H9 (cell line): ENCODE measurements around the gene SH3TC2. TPM values are rescaled to one million over a fixed set of nuclear protein-coding genes. Genes with fewer than 3 reads are reported as not detected.

Experiments
- DNase-seq: peaks from one replicate; pipeline ENCODE4 v3.0.0-alpha.2; 2017
- H2AFZ ChIP-seq: one replicate; pipeline ENCODE4 v1.6.1; 2013; ENCODE audit warnings: mild to moderate bottlenecking, low read length, control low read depth, moderate library complexity
- H2AK5ac ChIP-seq: 2 replicates; pipeline ENCODE4 v1.6.1; 2013; ENCODE audit warnings: low read length, control low read depth, mixed read lengths; ENCODE audit not compliant: insufficient read length
- H2BK120ac ChIP-seq: one replicate; pipeline ENCODE4 v1.6.1; 2013; ENCODE audit warnings: low read depth, mild to moderate bottlenecking, low read length, control low read depth, inconsistent platforms; ENCODE audit not compliant: poor library complexity, severe bottlenecking
- H2BK12ac ChIP-seq: 2 replicates; pipeline ENCODE4 v1.6.1; 2013; ENCODE audit warnings: low read length, control low read depth, mixed read lengths, low read depth; ENCODE audit not compliant: insufficient read length
- H2BK15ac ChIP-seq: 2 replicates; pipeline ENCODE4 v1.6.1; 2013; ENCODE audit warnings: low read depth, low read length, control low read depth
- H2BK20ac ChIP-seq: one replicate; pipeline ENCODE4 v1.6.1; 2013; ENCODE audit warnings: low read depth, mild to moderate bottlenecking, low read length, control low read depth, inconsistent platforms; ENCODE audit not compliant: poor library complexity, severe bottlenecking
- H2BK5ac ChIP-seq: 2 replicates; pipeline ENCODE4 v1.6.1; 2013; ENCODE audit warnings: low read length, control low read depth, mixed read lengths; ENCODE audit not compliant: insufficient read length
- H3K14ac ChIP-seq: 2 replicates; pipeline ENCODE4 v1.6.1; 2013; ENCODE audit warnings: low read length, control low read depth; ENCODE audit not compliant: insufficient read depth
- H3K18ac ChIP-seq: 2 replicates; pipeline ENCODE4 v1.6.1; 2013; ENCODE audit warnings: low read depth, mild to moderate bottlenecking, mixed read lengths, low read length, control low read depth; ENCODE audit not compliant: insufficient read length
- H3K23ac ChIP-seq: 2 replicates; pipeline ENCODE4 v1.6.1; 2013; ENCODE audit warnings: low read length, control low read depth, mixed read lengths, low read depth; ENCODE audit not compliant: insufficient read length
- H3K23me2 ChIP-seq: 2 replicates; pipeline ENCODE4 v1.6.1; 2013; ENCODE audit warnings: low read depth, mild to moderate bottlenecking, mixed read lengths, low read length, control low read depth; ENCODE audit not compliant: insufficient read length, poor library complexity, severe bottlenecking
- H3K27ac ChIP-seq: 2 replicates; pipeline ENCODE4 v1.5.1; 2013; ENCODE audit warnings: low read length, control low read depth, mixed read lengths, low read depth; ENCODE audit not compliant: insufficient read length
- H3K27me3 ChIP-seq: 2 replicates; pipeline ENCODE4 v1.6.1; 2013; ENCODE audit warnings: low read length, control low read depth, inconsistent platforms; ENCODE audit not compliant: insufficient read depth
- H3K4ac ChIP-seq: 2 replicates; pipeline ENCODE4 v1.6.1; 2013; ENCODE audit warnings: low read depth, mild to moderate bottlenecking, control low read depth, inconsistent platforms, low read length, moderate library complexity
- H3K4me1 ChIP-seq: 2 replicates; pipeline ENCODE4 v1.6.1; 2013; ENCODE audit warnings: low read length, control low read depth, inconsistent platforms; ENCODE audit not compliant: insufficient read depth
- H3K4me2 ChIP-seq: 2 replicates; pipeline ENCODE4 v1.6.1; 2013; ENCODE audit warnings: low read length, control low read depth, mixed read lengths; ENCODE audit not compliant: insufficient read length, insufficient read depth
- H3K56ac ChIP-seq: 2 replicates; pipeline ENCODE4 v1.6.1; 2013; ENCODE audit warnings: low read depth, mild to moderate bottlenecking, mixed read lengths, low read length, control low read depth; ENCODE audit not compliant: insufficient read length
- H3K79me1 ChIP-seq: 2 replicates; pipeline ENCODE4 v1.6.1; 2013; ENCODE audit warnings: low read depth, mild to moderate bottlenecking, moderate library complexity, low read length, control low read depth, inconsistent platforms; ENCODE audit not compliant: insufficient read depth, poor library complexity, severe bottlenecking
- H3K79me2 ChIP-seq: 2 replicates; pipeline ENCODE4 v1.6.1; 2013; ENCODE audit warnings: low read length, control low read depth, inconsistent platforms; ENCODE audit not compliant: insufficient read depth
- H3K9ac ChIP-seq: 2 replicates; pipeline ENCODE4 v1.6.1; 2013; ENCODE audit warnings: low read length, control low read depth, mixed read lengths; ENCODE audit not compliant: insufficient read length; ENCODE audit errors: extremely low read depth
- H3K9me3 ChIP-seq: one replicate; pipeline ENCODE4 v1.6.1; 2013; ENCODE audit warnings: low read depth, low read length, inconsistent platforms; ENCODE audit not compliant: control insufficient read depth
- H3T11ph ChIP-seq: one replicate; pipeline ENCODE4 v1.6.1; 2013; ENCODE audit warnings: mild to moderate bottlenecking, low read length, control low read depth, inconsistent platforms
- H4K20me1 ChIP-seq: one replicate; pipeline ENCODE4 v1.6.1; 2013; ENCODE audit not compliant: control insufficient read depth, insufficient read length, insufficient read depth
- H4K5ac ChIP-seq: 2 replicates; pipeline ENCODE4 v1.6.1; 2013; ENCODE audit warnings: low read depth, mild to moderate bottlenecking, mixed read lengths, low read length, control low read depth; ENCODE audit not compliant: insufficient read length
- H4K8ac ChIP-seq: replicated peaks from 2 replicates; pipeline ENCODE4 v1.6.1; 2013; ENCODE audit warnings: low read length, control low read depth, mixed read lengths, low read depth; ENCODE audit not compliant: insufficient read length
- H4K91ac ChIP-seq: 2 replicates; pipeline ENCODE4 v1.6.1; 2013; ENCODE audit warnings: low read depth, mild to moderate bottlenecking, moderate library complexity, mixed read lengths, low read length, control low read depth; ENCODE audit not compliant: insufficient read length
- H3K27ac Mint-ChIP-seq, 3 experiments: 2 replicates in 2 of 3; 3 replicates in 1 of 3; pipeline ENCODE4 v1.8.0; 2020 to 2021; ENCODE audit warnings: mixed read lengths in 3 of 3, mild to moderate bottlenecking in 1 of 3, moderate library complexity in 1 of 3
- H3K27me3 Mint-ChIP-seq: 2 replicates; pipeline ENCODE4 v1.8.0; 2021; ENCODE audit warnings: low read depth, mild to moderate bottlenecking, moderate library complexity, mixed read lengths
- H3K36me3 Mint-ChIP-seq, 3 experiments: 2 replicates in 2 of 3; 3 replicates in 1 of 3; pipeline ENCODE4 v1.8.0; 2020 to 2021; ENCODE audit warnings: low read depth in 3 of 3, mixed read lengths in 3 of 3; ENCODE audit not compliant: insufficient read depth in 1 of 3
- H3K4me1 Mint-ChIP-seq, 2 experiments: 2 replicates each; pipeline ENCODE4 v1.8.0; 2020; ENCODE audit warnings: mixed read lengths in 2 of 2
- H3K4me3 Mint-ChIP-seq, 2 experiments: 2 replicates in 1 of 2; 3 replicates in 1 of 2; pipeline ENCODE4 v1.8.0; 2020 to 2021; ENCODE audit warnings: mild to moderate bottlenecking in 2 of 2, mixed read lengths in 2 of 2, moderate library complexity in 1 of 2
- H3K9me3 Mint-ChIP-seq, 2 experiments: 2 replicates in 1 of 2; 3 replicates in 1 of 2; pipeline ENCODE4 v1.8.0; 2020; ENCODE audit warnings: mild to moderate bottlenecking in 2 of 2, mixed read lengths in 2 of 2, moderate library complexity in 1 of 2
- WGBS: extraction: QIAGEN DNeasy Blood & Tissue Kit; methylation state at CpG from one replicate; pipeline ENCODE4 v1.1.7; 2013; ENCODE audit warnings: missing lambda C conversion rate, low lambda C conversion rate, mixed read lengths; ENCODE audit not compliant: insufficient read length; ENCODE audit errors: extremely low coverage; 5-methylcytosine and 5-hydroxymethylcytosine counted together
- total RNA-seq: library from RNA; stranded (reverse); gene quantifications from 2 replicates; pipeline ENCODE4 v1.2.1, GENCODE V29; 2021
- TF ChIP-seq, protein P1 (sequence below): fragments of 200-600 bp; sonication (generic); conservative IDR thresholded peaks from 3 replicates; pipeline ENCODE4 v1.8.0; 2021; ENCODE audit warnings: antibody characterized with exemption, mild to moderate bottlenecking

The SH3TC2 gene
- total RNA-seq, 1 experiment from 2014 or later = not detected

DNA sequence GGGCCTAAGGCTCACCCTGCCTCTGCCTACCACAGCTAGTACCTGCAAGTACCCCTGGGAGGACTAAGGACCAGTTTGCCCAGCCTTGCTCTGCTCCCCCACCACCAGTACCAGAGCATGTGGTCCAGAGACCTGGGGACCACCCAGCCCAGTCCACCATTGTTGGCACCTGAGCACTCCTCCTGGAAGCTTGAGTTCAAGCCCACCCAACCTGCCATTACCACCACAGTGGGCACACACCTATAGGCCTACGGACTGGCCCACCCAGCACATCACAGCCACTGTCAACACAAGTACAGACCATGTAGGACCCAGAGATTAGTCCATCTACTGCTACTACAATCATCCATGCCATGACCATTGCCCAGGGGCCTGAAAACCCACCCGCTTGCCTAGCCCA lies 30.8 kb upstream of the SH3TC2 start:
- no peak overlapping the region for H3K56ac ChIP-seq
- TF ChIP-seq, protein P1, sequence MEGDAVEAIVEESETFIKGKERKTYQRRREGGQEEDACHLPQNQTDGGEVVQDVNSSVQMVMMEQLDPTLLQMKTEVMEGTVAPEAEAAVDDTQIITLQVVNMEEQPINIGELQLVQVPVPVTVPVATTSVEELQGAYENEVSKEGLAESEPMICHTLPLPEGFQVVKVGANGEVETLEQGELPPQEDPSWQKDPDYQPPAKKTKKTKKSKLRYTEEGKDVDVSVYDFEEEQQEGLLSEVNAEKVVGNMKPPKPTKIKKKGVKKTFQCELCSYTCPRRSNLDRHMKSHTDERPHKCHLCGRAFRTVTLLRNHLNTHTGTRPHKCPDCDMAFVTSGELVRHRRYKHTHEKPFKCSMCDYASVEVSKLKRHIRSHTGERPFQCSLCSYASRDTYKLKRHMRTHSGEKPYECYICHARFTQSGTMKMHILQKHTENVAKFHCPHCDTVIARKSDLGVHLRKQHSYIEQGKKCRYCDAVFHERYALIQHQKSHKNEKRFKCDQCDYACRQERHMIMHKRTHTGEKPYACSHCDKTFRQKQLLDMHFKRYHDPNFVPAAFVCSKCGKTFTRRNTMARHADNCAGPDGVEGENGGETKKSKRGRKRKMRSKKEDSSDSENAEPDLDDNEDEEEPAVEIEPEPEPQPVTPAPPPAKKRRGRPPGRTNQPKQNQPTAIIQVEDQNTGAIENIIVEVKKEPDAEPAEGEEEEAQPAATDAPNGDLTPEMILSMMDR = no peak
- H4K5ac ChIP-seq = no peak overlapping the region
- no peak overlapping the region for H3T11ph ChIP-seq
- no peaks in the 10 kb centered on the region for H3K23me2 ChIP-seq
- H2BK12ac ChIP-seq = no peak overlapping the region
- no peaks in the 10 kb centered on the region for H4K20me1 ChIP-seq
- Mint-ChIP-seq H3K4me1 (peaks cover 4 to 10% of the 10 kb centered on the region in 2 experiments; a peak in 3 of 4 replicates), H3K27me3 (peaks cover 3% of the 10 kb centered on the region; the same call in 1 of the 2 replicates), H3K27ac (no peak overlapping the region), H3K36me3 (peaks cover 0 to 14% (median under 1%) of the 10 kb centered on the region in 3 experiments; a peak in 3 of 7 replicates), H3K4me3 (no peak overlapping the region), H3K9me3 (peaks cover 12 to 15% of the 10 kb centered on the region in 2 experiments; a peak in 4 of 5 replicates)
- H2BK20ac ChIP-seq = no peak overlapping the region
- no peak overlapping the region for H2BK120ac ChIP-seq
- H4K8ac ChIP-seq = no peak overlapping the region
- DNase-seq = no peak
- no peaks in the 10 kb centered on the region for H3K27me3 ChIP-seq
- no peak overlapping the region for H2AK5ac ChIP-seq
- H2BK5ac ChIP-seq = no peak overlapping the region
- H3K27ac ChIP-seq = no peak overlapping the region
- WGBS = no CpG with 5 or more reads among the region's 2 CpGs
- no peak overlapping the region for H3K4ac ChIP-seq
- no peak overlapping the region for H2AFZ ChIP-seq
- H3K9me3 ChIP-seq = no peaks in the 10 kb centered on the region
- H3K18ac ChIP-seq = no peak overlapping the region
- H3K14ac ChIP-seq = no peak overlapping the region; the same call in 1 of the 2 replicates
- no peak overlapping the region for H3K23ac ChIP-seq
- no peaks in the 10 kb centered on the region for H3K4me1 ChIP-seq
- no peaks in the 10 kb centered on the region for H3K79me1 ChIP-seq
- H3K4me2 ChIP-seq = no peak overlapping the region
- no peaks in the 10 kb centered on the region for H3K79me2 ChIP-seq
- no peak overlapping the region for H3K9ac ChIP-seq
- H4K91ac ChIP-seq = no peak overlapping the region
- no peak overlapping the region for H2BK15ac ChIP-seq
